IMR-90 (cell line): Measurements from ENCODE around the gene ADAM12. TPM values are rescaled to one million over a fixed set of nuclear protein-coding genes. Genes with fewer than 3 reads are reported as not detected.

Source experiments
- ATAC-seq: fragments of 200-7000 bp; cut with Tn5 transposase; 2 replicates; pipeline ENCODE4 v1.9.1; 2020; ENCODE audit warnings: low read depth, mild to moderate bottlenecking, moderate library complexity
- BruUV-seq: library from RNA; stranded (reverse); fragments of 400-500 nt; replicated peaks from 2 replicates; lab custom pipeline; 2021; lab: Mats Ljungman, UMichigan
- CTCF ChIA-PET: fragments of 300-600 bp; formaldehyde crosslinking; extraction: SDS; loops from one replicate; lab custom pipeline; 2021; ENCODE audit warnings: antibody characterized with exemption; lab: Yijun Ruan, JAX
- POLR2A ChIA-PET: fragments of 300-600 bp; sonication (Branson Sonifier 250); formaldehyde crosslinking; loops from one replicate; lab custom pipeline; 2022; ENCODE audit warnings: antibody characterized with exemption; ENCODE audit not compliant: unreplicated experiment; lab: Charles Lee
- DNase-seq: peaks from one replicate; pipeline ENCODE4 v3.0.0; 2013
- H2AFZ ChIP-seq: replicated peaks from 2 replicates; pipeline ENCODE3; 2013; ENCODE audit warnings: low read length, mild to moderate bottlenecking; ENCODE audit not compliant: poor library complexity
- H2AK5ac ChIP-seq: 2 replicates; pipeline ENCODE4 v1.6.1; 2013; ENCODE audit warnings: low read depth, low read length, inconsistent platforms
- H2AK9ac ChIP-seq: replicated peaks from 2 replicates; pipeline ENCODE3; 2013; ENCODE audit warnings: mild to moderate bottlenecking, low read depth, low read length, moderate library complexity; ENCODE audit not compliant: poor library complexity
- H2BK120ac ChIP-seq: 2 replicates; pipeline ENCODE4 v1.6.1; 2013; ENCODE audit warnings: low read depth, low read length, inconsistent platforms
- H2BK15ac ChIP-seq: 3 replicates; pipeline ENCODE4 v1.6.1; 2013; ENCODE audit warnings: low read depth, low read length, inconsistent platforms
- H2BK20ac ChIP-seq: 2 replicates; pipeline ENCODE4 v1.6.1; 2013; ENCODE audit warnings: low read depth, mild to moderate bottlenecking, inconsistent platforms, low read length, moderate library complexity
- H2BK5ac ChIP-seq: 2 replicates; pipeline ENCODE4 v1.6.1; 2013; ENCODE audit warnings: mild to moderate bottlenecking, low read depth, low read length, inconsistent platforms; ENCODE audit not compliant: poor library complexity, severe bottlenecking
- H3K14ac ChIP-seq: replicated peaks from 2 replicates; pipeline ENCODE4 v1.6.1; 2013; ENCODE audit warnings: low read depth, low read length, inconsistent platforms
- H3K18ac ChIP-seq: 2 replicates; pipeline ENCODE4 v1.6.1; 2013; ENCODE audit warnings: low read depth, low read length, control low read depth
- H3K23ac ChIP-seq: 2 replicates; pipeline ENCODE4 v1.6.1; 2013; ENCODE audit warnings: low read depth, low read length, inconsistent platforms
- H3K27ac ChIP-seq: 2 replicates; pipeline ENCODE4 v1.5.1; 2013; ENCODE audit warnings: mild to moderate bottlenecking, control low read depth, low read length; ENCODE audit not compliant: insufficient read depth
- H3K27me3 ChIP-seq: 2 replicates; pipeline ENCODE4 v1.6.1; 2013; ENCODE audit warnings: low read length; ENCODE audit not compliant: control insufficient read depth, insufficient read depth
- H3K36me3 ChIP-seq: 2 replicates; pipeline ENCODE4 v1.6.1; 2013; ENCODE audit warnings: low read length, mixed read lengths; ENCODE audit not compliant: control insufficient read depth, insufficient read depth
- H3K4ac ChIP-seq: 2 replicates; pipeline ENCODE4 v1.6.1; 2013; ENCODE audit warnings: low read depth, low read length, inconsistent platforms
- H3K4me1 ChIP-seq: 2 replicates; pipeline ENCODE4 v1.6.1; 2013; ENCODE audit warnings: low read length, mixed read lengths; ENCODE audit not compliant: control insufficient read depth, insufficient read depth
- H3K4me2 ChIP-seq: 2 replicates; pipeline ENCODE4 v1.6.1; 2013; ENCODE audit warnings: low read depth, mild to moderate bottlenecking, control low read depth, low read length, moderate library complexity
- H3K4me3 ChIP-seq: 2 replicates; pipeline ENCODE4 v1.5.1; 2013; ENCODE audit warnings: low read depth, mild to moderate bottlenecking, control low read depth, low read length, moderate library complexity; ENCODE audit not compliant: insufficient read depth
- H3K56ac ChIP-seq: 2 replicates; pipeline ENCODE4 v1.6.1; 2013; ENCODE audit warnings: low read length, inconsistent platforms; ENCODE audit not compliant: insufficient read depth; ENCODE audit errors: extremely low read depth
- H3K79me1 ChIP-seq, 2 experiments: 2 replicates each; pipeline ENCODE4 v1.6.1; 2013; ENCODE audit warnings: low read length in 2 of 2, inconsistent platforms in 1 of 2, low read depth in 1 of 2
- H3K9ac ChIP-seq: 2 replicates; pipeline ENCODE4 v1.6.1; 2013; ENCODE audit warnings: low read depth, low read length, control low read depth
- H3K9me1 ChIP-seq: 2 replicates; pipeline ENCODE4 v1.6.1; 2013; ENCODE audit warnings: low read length, inconsistent platforms; ENCODE audit not compliant: insufficient read depth
- H3K9me3 ChIP-seq: 2 replicates; pipeline ENCODE4 v1.6.1; 2013; ENCODE audit warnings: low read length; ENCODE audit not compliant: control insufficient read depth, insufficient read depth
- H4K20me1 ChIP-seq: 2 replicates; pipeline ENCODE4 v1.6.1; 2013; ENCODE audit warnings: low read length, inconsistent platforms; ENCODE audit not compliant: insufficient read depth
- H4K5ac ChIP-seq: 2 replicates; pipeline ENCODE4 v1.6.1; 2013; ENCODE audit warnings: mild to moderate bottlenecking, low read depth, low read length, control low read depth
- H4K8ac ChIP-seq, 2 experiments: 2 replicates each; pipeline ENCODE4 v1.6.1; 2013; ENCODE audit warnings: low read depth in 2 of 2, low read length in 2 of 2, control low read depth in 1 of 2, inconsistent platforms in 1 of 2
- H4K91ac ChIP-seq: 2 replicates; pipeline ENCODE4 v1.6.1; 2013; ENCODE audit warnings: low read depth, low read length, inconsistent platforms; ENCODE audit not compliant: insufficient read depth
- BHLHE40 ChIP-seq: fragments of 150-350 bp; IDR thresholded peaks from 2 replicates; pipeline ENCODE4 v1.6.1; 2016; ENCODE audit warnings: mild to moderate bottlenecking, low read depth, low read length
- CEBPB ChIP-seq: IDR thresholded peaks from 2 replicates; pipeline ENCODE4 v1.6.1; 2012; ENCODE audit warnings: low read depth, low read length, improper control_type of control experiment
- CHD1 ChIP-seq: IDR thresholded peaks from 2 replicates; pipeline ENCODE4 v1.6.1; 2012; ENCODE audit warnings: low read depth, low read length, improper control_type of control experiment
- CTCF ChIP-seq: conservative IDR thresholded peaks from 2 replicates; pipeline ENCODE4 v1.5.1; 2012; ENCODE audit warnings: mild to moderate bottlenecking, low read depth, low read length, improper control_type of control experiment
- ELK1 ChIP-seq: fragments of 150-350 bp; IDR thresholded peaks from 2 replicates; pipeline ENCODE4 v1.6.1; 2016; ENCODE audit warnings: low read depth, mild to moderate bottlenecking, low read length, moderate library complexity, borderline replicate concordance
- FOS ChIP-seq: fragments of 150-350 bp; IDR thresholded peaks from 2 replicates; pipeline ENCODE4 v1.6.1; 2016; ENCODE audit warnings: low read depth, low read length
- MAFK ChIP-seq: IDR thresholded peaks from 2 replicates; pipeline ENCODE4 v1.6.1; 2012; ENCODE audit warnings: low read depth, low read length, improper control_type of control experiment
- MAZ ChIP-seq: IDR thresholded peaks from 2 replicates; pipeline ENCODE4 v1.6.1; 2012; ENCODE audit warnings: low read depth, mild to moderate bottlenecking, low read length, improper control_type of control experiment, moderate library complexity, borderline replicate concordance
- MXI1 ChIP-seq: IDR thresholded peaks from 2 replicates; pipeline ENCODE4 v1.6.1; 2012; ENCODE audit warnings: low read depth, mild to moderate bottlenecking, low read length, moderate library complexity, borderline replicate concordance
- NFE2L2 ChIP-seq: fragments of 150-350 bp; IDR thresholded peaks from 2 replicates; pipeline ENCODE4 v1.6.1; 2016; ENCODE audit warnings: low read depth, mild to moderate bottlenecking, low read length
- POLR2A ChIP-seq: IDR thresholded peaks from 2 replicates; pipeline ENCODE4 v1.6.1; 2012; ENCODE audit warnings: mild to moderate bottlenecking, low read depth, low read length
- RAD21 ChIP-seq: IDR thresholded peaks from 2 replicates; pipeline ENCODE4 v1.6.1; 2012; ENCODE audit warnings: low read length, improper control_type of control experiment
- RCOR1 ChIP-seq: IDR thresholded peaks from 2 replicates; pipeline ENCODE4 v1.6.1; 2012; ENCODE audit warnings: mild to moderate bottlenecking, low read length, improper control_type of control experiment; ENCODE audit not compliant: insufficient replicate concordance
- RFX5 ChIP-seq: IDR thresholded peaks from 2 replicates; pipeline ENCODE4 v1.8.0; 2012; ENCODE audit warnings: low read depth, mild to moderate bottlenecking, low read length, moderate library complexity
- SMC3 ChIP-seq: fragments of 150-350 bp; IDR thresholded peaks from 2 replicates; pipeline ENCODE4 v1.6.1; 2016; ENCODE audit warnings: low read depth, mild to moderate bottlenecking, antibody characterized with exemption, low read length, moderate library complexity
- USF2 ChIP-seq: fragments of 150-350 bp; IDR thresholded peaks from 2 replicates; pipeline ENCODE4 v1.6.1; 2017; ENCODE audit warnings: mild to moderate bottlenecking, antibody characterized with exemption, low read length, low read depth
- WGBS, 2 experiments: methylation state at CpG; one replicate each; pipeline versions ENCODE4 v1.1.5 to v1.1.7; 2013; ENCODE audit warnings: missing lambda C conversion rate in 2 of 2; ENCODE audit not compliant: insufficient read length in 1 of 2; ENCODE audit errors: extremely low coverage in 2 of 2; 5-methylcytosine and 5-hydroxymethylcytosine counted together
- dilution Hi-C: fragments of 300-500 bp; cut with HindIII; formaldehyde crosslinking; loops from one replicate; pipeline ENCODE4 v1.14.3; 2018; ENCODE audit warnings: low sequenced_read_pairs; ENCODE audit not compliant: unreplicated experiment
- in situ Hi-C: fragments of 300-500 bp; cut with MboI; formaldehyde crosslinking; loops from 3 replicates; pipeline ENCODE4 v1.14.3; 2019; ENCODE audit warnings: low sequenced_read_pairs, inconsistent platforms, mixed read lengths
- intact Hi-C: fragments of 100-400 bp; cut with micrococcal nuclease; formaldehyde crosslinking; loops from 2 replicates; pipeline ENCODE4 v1.10.0; 2022
- polyA plus RNA-seq, 3 experiments: library from polyadenylated mRNA; depleted of rRNA; stranded (reverse); fragments of >200 nt; gene quantifications; 2 replicates each; pipeline ENCODE4 v1.2.3, GENCODE V29; 2012; ENCODE audit warnings: low replicate concordance in 1 of 3
- total RNA-seq: library from RNA; depleted of rRNA; stranded (reverse); fragments of >200 nt; gene quantifications from 2 replicates; pipeline ENCODE4 v1.2.3, GENCODE V29; 2012

The ADAM12 gene
- total and polyA plus RNA-seq, 2 of the 4 experiments (the other 2 are of a cell fraction): 9.6 to 10.2 TPM

- 83% methylated on average over 1 of the region's 5 CpGs; no CpG with 5 or more reads in 1 of the 2 experiments for WGBS, 2 experiments
These were observed 200.9 kb downstream of the ADAM12 start for GRCh38 chr10:126187399-126187798.

More at GRCh38 chr10:126187399-126187798, 200.9 kb downstream of the ADAM12 start:
- no TSS peak for BruUV-seq
- ChIA-PET POLR2A (no interaction called here), CTCF (interaction anchor here (0.6 kb wide), 1 partner anchor 158 kb away, joined by 5 read pairs; no protein-coding TSS in a partner anchor)
- Histone ChIP-seq H4K5ac (no peak overlapping the region), H4K20me1 (no peaks in the 10 kb centered on the region), H2AK5ac (no peak overlapping the region), H2BK20ac (no peak overlapping the region), H3K56ac (no peak overlapping the region), H3K18ac (no peak overlapping the region), H2BK5ac (no peak overlapping the region), H3K4me1 (no peaks in the 10 kb centered on the region), H3K4me2 (no peak overlapping the region), H2AK9ac (no peak overlapping the region), H3K4ac (no peak overlapping the region), H3K23ac (no peak overlapping the region), H3K27ac (no peak overlapping the region), H3K36me3 (no peaks in the 10 kb centered on the region), H4K8ac (no peak overlapping the region), H3K9me3 (no peaks in the 10 kb centered on the region), H3K27me3 (no peaks in the 10 kb centered on the region), H2AFZ (no peak overlapping the region), H2BK120ac (no peak overlapping the region), H3K14ac (no peak overlapping the region), H3K79me1 (no peaks in the 10 kb centered on the region), H3K4me3 (no peak overlapping the region), H3K9me1 (0 out of 2 replicates have a peak, but pooled peaks cover 2% of the 10 kb centered on the region), H4K91ac (no peak overlapping the region), H3K9ac (no peak overlapping the region), H2BK15ac (no peak overlapping the region)
- ATAC-seq: no peak
- TF ChIP-seq ELK1: no peak
- TF ChIP-seq CEBPB: no peak
- TF ChIP-seq POLR2A: no peak
- TF ChIP-seq FOS: no peak
- TF ChIP-seq RAD21: no peak
- no peak for TF ChIP-seq BHLHE40
- no peak for TF ChIP-seq CHD1
- TF ChIP-seq MAFK: no peak
- no peak for TF ChIP-seq RCOR1
- no peak for TF ChIP-seq SMC3
- no peak for TF ChIP-seq CTCF
- TF ChIP-seq NFE2L2: no peak
- no peak for TF ChIP-seq MXI1
- TF ChIP-seq USF2: no peak
- no peak for TF ChIP-seq MAZ
- no peak for TF ChIP-seq RFX5
- in situ Hi-C loops: no loop called here
- DNase-seq: no peak
- intact Hi-C loops: no loop called here
- dilution Hi-C loops: no loop called here
